HEK293T (cell line): ENCODE results near the gene SETD5.

Experiments
- BHLHE40 ChIP-seq: fragments of 450-650 bp; IDR thresholded peaks from 2 replicates; pipeline ENCODE4 v1.6.1; 2016; ENCODE audit warnings: mild to moderate bottlenecking, moderate library complexity, borderline replicate concordance
- CTBP1 ChIP-seq: fragments of 450-650 bp; IDR thresholded peaks from 2 replicates; pipeline ENCODE4 v1.6.1; 2016; ENCODE audit warnings: borderline replicate concordance
- ELF4 ChIP-seq: fragments of 450-650 bp; IDR thresholded peaks from 2 replicates; pipeline ENCODE4 v1.6.1; 2017; ENCODE audit warnings: antibody characterized with exemption
- FOXA1 ChIP-seq: fragments of 450-650 bp; IDR thresholded peaks from 2 replicates; pipeline ENCODE4 v1.6.1; 2016; ENCODE audit warnings: mild to moderate bottlenecking
- FOXK2 ChIP-seq: fragments of 450-650 bp; IDR thresholded peaks from 2 replicates; pipeline ENCODE4 v1.6.1; 2016; ENCODE audit warnings: mild to moderate bottlenecking
- HDGF ChIP-seq: fragments of 450-650 bp; IDR thresholded peaks from 2 replicates; pipeline ENCODE4 v1.6.1; 2017; ENCODE audit warnings: antibody characterized with exemption, borderline replicate concordance
- NFRKB ChIP-seq: fragments of 450-650 bp; IDR thresholded peaks from 2 replicates; pipeline ENCODE4 v1.6.1; 2016; ENCODE audit warnings: mild to moderate bottlenecking, moderate library complexity
- SP1 ChIP-seq: fragments of 450-650 bp; IDR thresholded peaks from 2 replicates; pipeline ENCODE4 v1.6.1; 2017
- TARDBP ChIP-seq: fragments of 450-650 bp; IDR thresholded peaks from 2 replicates; pipeline ENCODE4 v1.6.1; 2016

- TF ChIP-seq ELF4: no peak; the same call in 1 of the 2 replicates
- TF ChIP-seq CTBP1: no peak
- no peak for TF ChIP-seq TARDBP
- TF ChIP-seq NFRKB: no peak
- no peak for TF ChIP-seq SP1
- TF ChIP-seq FOXK2: no peak
- TF ChIP-seq HDGF: no peak
- no peak for TF ChIP-seq FOXA1
- TF ChIP-seq BHLHE40: no peak
Measured at GRCh38 chr3:9386501-9387321, 10.7 kb upstream of the SETD5 start.
